ENCODE results near the gene UCP3. TPM values are rescaled to one million over a fixed set of nuclear protein-coding genes. Genes with fewer than 3 reads are reported as not detected.

The UCP3 gene
- total and polyA plus RNA-seq, 8 donors: under 0.01 to 28.0 (median 0.70) TPM; not detected in 1

GRCh38 chr11:73969091-73969490, 39.8 kb downstream of the UCP3 start:
- intact Hi-C loops (cut with DNase I; ENCODE audit: low total_unique reads): no loop called here
- no peak for TF ChIP-seq EP300 (IDR thresholded peaks at IDR 0.05)
- peaks cover 0 to 10% (median under 1%) of the 10 kb centered on the region in 4 donors for H3K36me3 ChIP-seq
- H3K27me3 ChIP-seq: no peaks in the 10 kb centered on the region
- H3K27ac ChIP-seq: no peak overlapping the region
- no peak for DNase-seq
- 58 to 77% (median 71%) methylated on average over 2 of the region's 2 CpGs for WGBS, 5 donors
- H3K4me1 ChIP-seq: peaks cover 0 to 27% (median 21%) of the 10 kb centered on the region in 4 donors
- H3K4me3 ChIP-seq: no peak overlapping the region
- H3K9me3 ChIP-seq: no peaks in the 10 kb centered on the region

- WGBS, 5 donors: 82 to 91% (median 87%) methylated on average over 15 of the region's 15 CpGs
- Histone ChIP-seq H3K4me1 (peaks cover 0 to 21% (median 17%) of the 10 kb centered on the region in 4 donors), H3K9me3 (no peaks in the 10 kb centered on the region), H3K27ac (no peak overlapping the region), H3K4me3 (no peak overlapping the region), H3K27me3 (no peaks in the 10 kb centered on the region), H3K36me3 (peaks cover 0 to 4% (median 0%) of the 10 kb centered on the region in 4 donors)
- DNase-seq: no peak
- intact Hi-C loops (cut with DNase I; ENCODE audit: low total_unique reads): no loop called here
- TF ChIP-seq POLR2AphosphoS5 (IDR thresholded peaks at IDR 0.05): no peak
- TF ChIP-seq EP300 (IDR thresholded peaks at IDR 0.05): no peak
- no peak for TF ChIP-seq POLR2A (IDR thresholded peaks at IDR 0.05)
- no peak for TF ChIP-seq CTCF (IDR thresholded peaks at IDR 0.05)
These were observed 40.4 kb downstream of the UCP3 start for GRCh38 chr11:73968356-73968966.

GRCh38 chr11:73965764-73966121, 43.1 kb downstream of the UCP3 start:
- Histone ChIP-seq H3K36me3 (no peaks in the 10 kb centered on the region), H3K4me3 (no peak overlapping the region), H3K4me1 (peaks cover 0 to 13% (median 11%) of the 10 kb centered on the region in 4 donors), H3K27me3 (no peaks in the 10 kb centered on the region), H3K9me3 (no peaks in the 10 kb centered on the region), H3K27ac (no peak overlapping the region)
- DNase-seq: no peak
- WGBS, 5 donors: 40 to 52% (median 49%) methylated on average over 2 of the region's 2 CpGs
- TF ChIP-seq POLR2A (IDR thresholded peaks at IDR 0.05) (no peak), EP300 (IDR thresholded peaks at IDR 0.05) (no peak), POLR2AphosphoS5 (IDR thresholded peaks at IDR 0.05) (no peak), CTCF (IDR thresholded peaks at IDR 0.05) (no peak)
- intact Hi-C loops (cut with DNase I; ENCODE audit: low total_unique reads): no loop called here

- no peaks in the 10 kb centered on the region for H3K36me3 ChIP-seq
- TF ChIP-seq CTCF (IDR thresholded peaks at IDR 0.05) (no peak), EP300 (IDR thresholded peaks at IDR 0.05) (no peak), POLR2AphosphoS5 (IDR thresholded peaks at IDR 0.05) (no peak), POLR2A (IDR thresholded peaks at IDR 0.05) (no peak)
- H3K27ac ChIP-seq: no peak overlapping the region
- H3K27me3 ChIP-seq: no peaks in the 10 kb centered on the region
- no peak for DNase-seq
- no peak overlapping the region for H3K4me3 ChIP-seq
- intact Hi-C loops (cut with DNase I; ENCODE audit: low total_unique reads): no loop called here
- WGBS, 5 donors: 46 to 72% (median 63%) methylated on average over 10 of the region's 10 CpGs
- peaks cover 0 to 13% (median 11%) of the 10 kb centered on the region in 4 donors for H3K4me1 ChIP-seq
- H3K9me3 ChIP-seq: no peaks in the 10 kb centered on the region
These were observed 43.7 kb downstream of the UCP3 start for GRCh38 chr11:73965076-73965763.

GRCh38 chr11:73963861-73964260, 45.0 kb downstream of the UCP3 start:
- H3K4me3 ChIP-seq: no peak overlapping the region
- no peaks in the 10 kb centered on the region for H3K36me3 ChIP-seq
- TF ChIP-seq CTCF (IDR thresholded peaks at IDR 0.05) (no peak), EP300 (IDR thresholded peaks at IDR 0.05) (no peak), POLR2A (IDR thresholded peaks at IDR 0.05) (no peak), POLR2AphosphoS5 (IDR thresholded peaks at IDR 0.05) (no peak)
- no peak for DNase-seq
- no peak overlapping the region for H3K27ac ChIP-seq
- WGBS, 5 donors: 69 to 85% (median 75%) methylated on average over 8 of the region's 8 CpGs
- no peaks in the 10 kb centered on the region for H3K9me3 ChIP-seq
- intact Hi-C loops (cut with DNase I; ENCODE audit: low total_unique reads): no loop called here
- peaks cover 0 to under 1% (median 0%) of the 10 kb centered on the region in 3 donors for H3K27me3 ChIP-seq
- H3K4me1 ChIP-seq: peaks cover 0 to 13% (median 11%) of the 10 kb centered on the region in 4 donors

Data from stomach (tissue), 9 donors.